NOMO-1 treated with DMSO at 0.1 percent for 48 hours (cell line): ENCODE data around the gene SBK1.
"Not testable (repeated sequence)": the region's sequence is repeated elsewhere in the genome, so short reads cannot be mapped to it uniquely, and the experiment has no call there.

Experiments used
- DNase-seq: peaks from one replicate; lab custom pipeline; 2025; ENCODE audit not compliant: unreplicated experiment; lab: John Stamatoyannopoulos, UW

SBK1 gene

GRCh38 chr16:28291651-28292626, at the start of gene SBK1:
Gene SBK1 (plus strand): TSS chr16:28292525. CDS start chr16:28317392, 24,867 bp downstream.
- peak; percentile 72 for DNase-seq

GRCh38 chr16:28249483-28249882, 42.8 kb upstream of the SBK1 start:
- not testable (repeated sequence) for DNase-seq

- DNase-seq: no peak
Measured at GRCh38 chr16:28250999-28251398, 41.3 kb upstream of the SBK1 start.

DNA sequence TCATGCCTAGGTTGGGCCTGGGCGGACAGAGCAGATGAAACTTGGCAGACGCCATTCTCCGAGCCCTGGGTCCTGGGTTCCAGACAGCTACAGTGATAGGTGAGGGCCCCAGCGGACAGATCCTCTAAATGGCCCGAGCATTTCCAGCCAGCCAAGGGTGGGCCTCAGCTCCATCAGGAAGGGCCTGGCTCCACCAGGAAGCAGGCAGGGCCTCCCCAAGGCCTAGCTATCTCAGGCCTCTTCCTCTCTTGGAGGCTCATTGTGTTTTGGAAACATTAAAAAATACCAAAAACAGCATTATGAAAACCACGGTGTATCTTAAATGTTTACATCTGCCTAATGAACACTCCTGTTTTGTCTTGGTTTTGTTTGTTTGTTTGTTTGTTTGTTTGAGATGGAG, 38.2 kb upstream of the SBK1 start:
- DNase-seq: no peak

DNA sequence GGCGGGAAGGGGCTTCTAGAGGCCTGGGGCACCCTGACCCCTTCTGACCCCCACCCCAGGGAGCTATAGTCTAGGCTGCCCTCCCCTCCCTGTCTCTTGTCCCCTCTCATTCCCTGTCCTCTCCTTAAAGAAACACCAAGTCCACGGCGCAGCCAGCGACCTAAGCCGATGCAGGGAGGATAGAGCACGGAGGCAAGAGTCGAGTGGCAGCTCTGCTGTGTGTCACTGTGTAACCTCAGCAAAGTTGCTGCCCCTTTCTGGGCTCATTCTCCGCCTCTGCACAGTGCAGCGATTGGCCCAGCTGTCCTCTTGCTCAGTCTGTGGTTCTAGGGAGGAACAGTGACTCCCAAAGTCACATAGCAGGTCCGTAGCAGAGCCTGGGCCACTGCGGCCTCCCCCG, 36.5 kb upstream of the SBK1 start:
- no peak for DNase-seq

DNA sequence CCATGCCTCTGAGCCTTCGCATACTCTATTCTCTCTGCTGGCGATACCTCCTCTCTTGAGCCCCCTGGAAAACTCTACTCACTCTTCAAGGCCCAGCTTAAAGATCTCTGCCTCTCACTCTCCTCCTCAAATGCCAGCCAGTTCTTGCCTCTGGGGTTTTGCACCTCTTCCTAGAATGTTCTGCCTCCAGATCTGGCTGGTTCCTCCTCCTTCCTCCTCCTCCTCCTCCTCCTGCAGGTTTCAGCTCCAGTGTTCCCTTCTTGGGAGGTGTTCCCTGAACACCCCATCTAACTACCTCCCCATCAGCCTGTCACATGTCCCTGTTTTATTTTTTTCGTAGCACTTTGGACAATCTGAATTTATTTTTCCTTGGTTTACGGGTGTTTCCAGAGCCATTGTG, 35.1 kb upstream of the SBK1 start:
- no peak for DNase-seq

- DNase-seq: no peak
Measured at GRCh38 chr16:28258567-28258966, 33.8 kb upstream of the SBK1 start.

GRCh38 chr16:28259091-28259780, 33.1 kb upstream of the SBK1 start:
- no peak for DNase-seq

DNA sequence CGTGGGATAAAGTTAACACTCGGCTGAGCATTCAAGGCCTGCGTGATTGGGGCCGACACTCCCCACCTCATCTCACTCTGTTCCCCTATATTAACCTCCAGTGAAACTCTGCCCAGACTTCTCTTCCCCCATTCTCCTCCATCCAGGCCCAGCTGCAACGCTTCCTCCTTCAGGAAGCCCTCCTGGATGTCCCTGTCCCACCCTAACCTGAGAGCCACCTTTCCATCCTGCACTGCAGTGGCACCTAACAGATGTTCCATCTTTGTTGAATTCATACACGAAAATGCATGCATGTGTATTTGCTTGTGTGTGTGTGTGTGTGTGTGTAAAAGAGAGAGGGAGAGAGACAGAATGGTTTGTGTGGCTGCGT, 32.6 kb upstream of the SBK1 start:
- DNase-seq: no peak

- DNase-seq: no peak
Measured at GRCh38 chr16:28260193-28260592, 32.1 kb upstream of the SBK1 start.

DNA sequence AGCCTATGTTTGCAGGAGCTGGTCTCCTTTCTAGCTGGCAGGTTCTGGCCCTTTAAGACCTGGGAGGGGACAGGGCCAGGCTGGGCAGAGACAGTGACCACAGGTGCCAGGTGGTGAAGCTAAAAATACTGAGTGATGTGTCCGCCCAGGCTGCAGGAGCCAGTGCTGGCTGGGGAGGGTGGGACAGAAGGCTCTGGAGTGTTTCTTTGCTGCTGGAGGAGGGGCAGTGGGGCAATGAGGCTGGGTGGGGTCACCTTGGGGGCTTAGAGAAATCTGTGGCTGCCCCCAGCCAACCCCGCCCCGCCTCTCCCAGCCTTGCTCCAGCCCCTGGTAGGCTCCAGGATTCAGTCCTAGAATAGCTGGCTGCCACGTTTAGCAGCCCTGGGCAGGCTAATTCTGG, 30.4 kb upstream of the SBK1 start:
- no peak for DNase-seq

GRCh38 chr16:28263305-28263704, 29.0 kb upstream of the SBK1 start:
- DNase-seq: no peak

- peak; percentile 14 for DNase-seq
Measured at GRCh38 chr16:28264656-28265055, 27.7 kb upstream of the SBK1 start.

DNA sequence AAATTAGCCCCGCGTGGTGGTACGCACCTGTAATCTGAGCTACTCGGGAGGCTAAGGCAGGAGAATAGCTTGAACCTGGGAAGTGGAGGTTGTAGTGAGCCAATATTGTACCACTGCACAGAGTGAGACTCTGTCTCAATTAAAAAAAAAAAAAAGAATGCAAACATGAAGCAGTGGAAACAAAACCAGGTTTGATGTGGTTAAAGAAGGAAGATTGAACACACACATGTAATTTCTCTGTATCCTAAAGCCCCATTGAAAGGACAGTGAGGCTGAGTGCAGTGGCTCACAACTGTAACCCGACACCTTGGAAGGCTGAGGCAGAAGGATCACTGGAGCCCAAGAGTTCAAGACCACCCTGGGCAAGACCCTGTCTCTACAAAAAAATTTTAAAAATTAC, 26.5 kb upstream of the SBK1 start:
- DNase-seq: no peak

GRCh38 chr16:28267356-28267755, 25.0 kb upstream of the SBK1 start:
- DNase-seq: no peak

DNA sequence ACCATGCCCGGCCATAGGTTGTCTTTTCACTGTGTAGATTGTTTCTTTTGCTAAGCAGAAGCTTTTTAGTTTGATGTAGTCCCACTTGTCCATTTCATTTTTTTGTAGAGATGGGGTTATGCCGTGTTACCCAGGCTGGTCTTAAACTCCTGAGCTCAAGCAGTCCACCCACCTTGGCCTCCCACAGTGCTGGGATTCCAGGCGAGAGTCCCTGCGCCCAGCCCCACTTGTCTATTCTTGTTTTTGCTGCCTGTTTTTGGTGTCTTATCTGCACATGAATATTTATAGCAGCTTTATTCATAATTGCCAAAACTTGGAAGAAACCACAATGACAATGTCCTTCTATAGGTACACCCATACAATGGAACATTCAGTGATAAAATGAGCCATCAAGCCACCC, 18.8 kb upstream of the SBK1 start:
- DNase-seq: no peak

- DNase-seq: no peak
Measured at GRCh38 chr16:28274676-28275075, 17.6 kb upstream of the SBK1 start.

GRCh38 chr16:28276301-28276700, 16.0 kb upstream of the SBK1 start:
- DNase-seq: no peak

DNA sequence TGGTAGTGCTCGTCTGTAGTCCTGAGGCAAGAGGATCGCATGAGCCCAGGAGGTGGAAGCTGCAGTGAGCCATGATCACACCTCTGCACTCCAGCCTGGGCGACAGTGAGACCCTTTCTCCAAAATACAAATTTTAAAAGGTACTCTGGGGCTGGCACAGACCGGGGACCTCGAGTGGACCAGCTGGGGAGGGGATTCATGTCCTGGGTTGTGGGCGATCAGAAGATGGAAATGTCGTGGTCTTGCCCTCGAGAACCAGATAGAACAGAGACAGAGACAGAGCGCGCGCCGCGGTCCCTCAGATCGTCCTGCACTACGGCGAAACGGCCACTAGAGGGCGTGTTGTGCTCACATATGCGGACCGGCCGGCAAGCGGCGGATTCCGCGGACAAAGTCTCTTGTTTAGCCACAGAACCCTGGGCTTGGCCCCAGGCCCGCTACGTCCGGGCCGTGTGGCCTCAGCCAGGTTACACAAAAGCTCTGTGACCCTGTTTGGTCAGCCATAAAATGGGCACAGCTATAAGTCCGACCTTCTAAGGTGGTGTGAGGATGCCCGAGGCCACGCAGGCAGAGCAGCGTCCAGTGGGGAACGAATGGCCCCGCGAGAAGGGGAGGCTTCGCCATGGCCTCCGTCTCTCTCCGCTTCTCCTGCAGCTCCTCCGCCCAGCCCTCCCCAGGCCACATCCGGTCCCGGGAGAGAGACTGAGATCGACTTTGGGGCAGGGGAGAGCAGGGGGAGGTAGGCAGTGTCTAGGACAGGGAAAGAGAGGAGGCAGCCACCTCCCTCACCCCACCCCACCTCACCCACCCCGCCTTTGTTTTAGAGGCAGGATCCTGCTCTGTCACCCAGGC, 14.6 kb upstream of the SBK1 start:
- peak; percentile 60 for DNase-seq

GRCh38 chr16:28279006-28279405, 13.3 kb upstream of the SBK1 start:
- DNase-seq: no peak
